HG03135 (cell line): ENCODE data around the gene C1R.
"Not testable (repeated sequence)": the region's sequence is repeated elsewhere in the genome, so short reads cannot be mapped to it uniquely, and the experiment has no call there.

Source experiments
- ATAC-seq: cut with Tn5 transposase; IDR thresholded peaks from one replicate; pipeline ENCODE4 v1.9.1; 2021; ENCODE audit warnings: mild to moderate bottlenecking, moderate library complexity; ENCODE audit not compliant: unreplicated experiment

Gene C1R

DNA sequence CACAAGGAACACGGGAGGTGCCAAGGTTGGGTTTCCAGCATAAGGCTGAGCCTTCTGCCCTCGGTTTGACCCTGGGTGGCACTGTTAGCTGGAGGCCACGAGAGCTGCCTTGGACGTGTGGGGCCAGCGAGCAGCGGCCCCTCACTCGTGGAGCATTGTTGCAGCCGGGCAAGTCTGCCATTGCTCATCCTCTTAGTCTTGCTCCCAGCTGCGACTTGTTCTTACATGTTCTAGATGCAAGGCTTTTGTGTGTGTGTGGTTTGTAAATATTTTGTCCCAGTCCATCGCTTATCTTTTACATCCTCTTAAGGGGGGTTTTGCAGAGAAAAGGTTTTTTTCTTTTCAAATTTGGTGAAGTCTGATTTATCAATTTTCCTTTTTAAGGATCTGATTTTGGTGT is 52.8 kb downstream of the C1R start:
- no peak for ATAC-seq

- no peak for ATAC-seq
Observed at GRCh38 chr12:7038591-7038990, 53.7 kb downstream of the C1R start.

DNA sequence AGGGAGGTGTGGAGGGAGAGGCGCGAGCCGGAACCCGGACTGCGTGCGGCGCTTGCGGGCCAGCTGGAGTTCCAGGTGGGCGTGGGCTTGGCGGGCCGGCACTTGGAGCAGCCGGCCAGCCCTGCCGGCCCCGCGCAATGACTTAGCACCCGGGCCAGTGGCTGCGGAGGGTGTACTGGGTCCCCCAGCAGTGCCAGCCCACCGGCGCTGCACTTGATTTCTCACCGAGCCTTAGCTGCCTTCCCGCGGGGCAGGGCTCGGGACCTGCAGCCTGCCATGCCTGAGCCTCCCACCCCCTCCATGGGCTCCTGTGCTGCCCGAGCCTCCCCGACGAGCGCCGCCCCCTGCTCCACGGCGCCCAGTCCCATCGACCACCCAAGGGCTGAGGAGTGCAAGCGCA is 54.8 kb downstream of the C1R start:
- not testable (repeated sequence) for ATAC-seq

DNA sequence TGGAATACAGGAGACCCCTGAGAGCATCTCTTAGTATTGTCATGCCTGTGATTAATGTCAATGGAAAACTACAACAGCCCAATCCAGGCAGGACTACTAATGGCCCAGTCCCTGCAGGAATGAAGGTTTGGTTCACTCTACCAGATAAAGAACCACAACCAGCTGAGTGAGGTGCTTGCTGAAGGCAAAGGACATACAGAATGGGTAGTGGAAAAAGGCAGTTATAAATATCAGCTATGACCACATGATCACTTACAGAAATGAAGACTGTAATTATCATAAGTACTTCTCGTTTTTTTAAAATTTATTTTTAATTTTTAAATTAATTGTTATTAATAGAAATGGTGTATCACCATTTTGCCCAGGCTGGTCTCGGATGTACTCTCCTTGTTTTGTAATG is 56.8 kb downstream of the C1R start:
- no peak for ATAC-seq

DNA sequence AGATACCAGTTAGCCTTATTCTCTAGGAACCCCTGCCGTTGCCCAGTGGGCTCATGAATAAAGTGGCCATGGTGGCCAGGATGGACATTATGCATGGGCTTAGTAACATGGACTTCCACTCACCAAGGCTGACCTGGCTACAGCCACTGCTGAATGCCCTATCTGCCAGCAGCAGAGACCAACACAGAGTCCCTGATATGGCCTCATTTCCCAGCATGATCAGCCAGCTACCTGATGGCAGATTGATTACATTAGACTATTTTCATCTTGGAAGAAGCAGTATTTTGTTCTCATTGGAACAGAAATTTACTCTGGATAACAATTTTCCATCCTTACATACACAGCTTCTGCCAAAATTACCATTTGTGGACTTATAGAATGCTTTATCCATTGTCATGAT is 57.8 kb downstream of the C1R start:
- ATAC-seq = no peak

- ATAC-seq = no peak
Observed at GRCh38 chr12:7032990-7033389, 59.3 kb downstream of the C1R start.

- no peak for ATAC-seq
Observed at GRCh38 chr12:7031306-7031705, 60.9 kb downstream of the C1R start.
